Vagina (tissue), 2 donors: Measurements from ENCODE around the gene TTF2.

ENCODE experiments used
- CTCF ChIP-seq, 3 experiments: fragments of 450-650 bp in 2 of 3; fragments of 200-600 bp in 1 of 3; sonication (generic) in 1 of 3; IDR thresholded peaks; one replicate each; pipeline ENCODE4 v1.5.1; 2017 to 2019; ENCODE audit warnings: antibody characterized with exemption in 3 of 3, mild to moderate bottlenecking in 2 of 3, moderate library complexity in 2 of 3
- POLR2A ChIP-seq, 2 donors: fragments of 450-650 bp; IDR thresholded peaks; one replicate each; pipeline ENCODE4 v1.6.1; 2017; ENCODE audit warnings: antibody characterized with exemption in 2 of 2, mild to moderate bottlenecking in 2 of 2, moderate library complexity in 2 of 2

GRCh38 chr1:117049857-117050256 is 10.3 kb upstream of the TTF2 start:
- TF ChIP-seq POLR2A (IDR thresholded peaks at IDR 0.05) (no peak), CTCF (IDR thresholded peaks at IDR 0.05) (no peak)
